Activated CD8-positive, alpha-beta memory T cell treated with anti-CD3 and anti-CD28 coated beads, Interleukin-2, amount 50 U/mL, for 1 hour (primary cell): Measurements from ENCODE around the gene SCUBE2.
"Not testable (repeated sequence)": the region's sequence is repeated elsewhere in the genome, so short reads cannot be mapped to it uniquely, and the experiment has no call there.

ENCODE experiments used
- DNase-seq: peaks from one replicate; pipeline ENCODE4 v3.0.0-alpha.2; 2020; ENCODE audit errors: extremely low read depth

SCUBE2 gene

GRCh38 chr11:9104580-9104979 is 13.2 kb upstream of the SCUBE2 start:
- no peak for DNase-seq

- DNase-seq = no peak
These were observed 12.3 kb upstream of the SCUBE2 start for GRCh38 chr11:9103542-9104276.

- no peak for DNase-seq
These were observed 8.2 kb upstream of the SCUBE2 start for GRCh38 chr11:9099617-9100016.

GRCh38 chr11:9098455-9098854 is 7.1 kb upstream of the SCUBE2 start:
- not testable (repeated sequence) for DNase-seq

GRCh38 chr11:9097186-9097943 is 6.0 kb upstream of the SCUBE2 start:
- DNase-seq = not testable (repeated sequence)

- no peak for DNase-seq
These were observed 5.0 kb upstream of the SCUBE2 start for GRCh38 chr11:9096427-9096826.

GRCh38 chr11:9095421-9095820 is 4.0 kb upstream of the SCUBE2 start:
- no peak for DNase-seq

- no peak for DNase-seq
These were observed 3.0 kb upstream of the SCUBE2 start for GRCh38 chr11:9094420-9094819.

- DNase-seq = no peak
These were observed 1.7 kb upstream of the SCUBE2 start for GRCh38 chr11:9092853-9093778.

GRCh38 chr11:9092072-9092471 is 673 bp upstream of the SCUBE2 start:
- DNase-seq = no peak

- DNase-seq = no peak
These were observed 833 bp downstream of the SCUBE2 start for GRCh38 chr11:9090488-9091043.

GRCh38 chr11:9089636-9090035 is 1.8 kb downstream of the SCUBE2 start:
- no peak for DNase-seq

- DNase-seq = no peak
These were observed 2.3 kb downstream of the SCUBE2 start for GRCh38 chr11:9089061-9089460.

- no peak for DNase-seq
These were observed 8.8 kb downstream of the SCUBE2 start for GRCh38 chr11:9082575-9082974.

- no peak for DNase-seq
These were observed 10.2 kb downstream of the SCUBE2 start for GRCh38 chr11:9081153-9081552.

GRCh38 chr11:9078113-9079086 is 13.0 kb downstream of the SCUBE2 start:
- DNase-seq = no peak

GRCh38 chr11:9077164-9077563 is 14.2 kb downstream of the SCUBE2 start:
- DNase-seq = no peak

- no peak for DNase-seq
These were observed 14.7 kb downstream of the SCUBE2 start for GRCh38 chr11:9076661-9077060.

- no peak for DNase-seq
These were observed 15.4 kb downstream of the SCUBE2 start for GRCh38 chr11:9076046-9076445.

- DNase-seq = no peak
These were observed 15.8 kb downstream of the SCUBE2 start for GRCh38 chr11:9075556-9075955.
